Fibroblast of pulmonary artery (primary cell): ENCODE data around the gene EFNA2.

Experiments
- DNase-seq: peaks from one replicate; pipeline ENCODE4 v3.0.0-alpha.2; 2010; ENCODE audit warnings: low read depth
- H3K4me3 ChIP-seq: replicated peaks from 2 replicates; pipeline ENCODE4 v1.5.1; 2011; ENCODE audit warnings: low read depth, mild to moderate bottlenecking, control low read depth, low read length, moderate library complexity
- CTCF ChIP-seq: IDR thresholded peaks from 2 replicates; pipeline ENCODE4 v1.5.1; 2011; ENCODE audit warnings: mild to moderate bottlenecking, control low read depth, low read length, inconsistent platforms; ENCODE audit errors: missing control alignments

EFNA2 gene

GRCh38 chr19:1308718-1309117 is 23.0 kb downstream of the EFNA2 start:
- H3K4me3 ChIP-seq = no peak overlapping the region
- DNase-seq = no peak
- no peak for TF ChIP-seq CTCF

GRCh38 chr19:1309977-1310852 is 24.5 kb downstream of the EFNA2 start:
- no peak for DNase-seq
- H3K4me3 ChIP-seq = no peak overlapping the region
- no peak for TF ChIP-seq CTCF

GRCh38 chr19:1310853-1311180 is 25.1 kb downstream of the EFNA2 start:
- no peak overlapping the region for H3K4me3 ChIP-seq
- DNase-seq = no peak
- no peak for TF ChIP-seq CTCF

- TF ChIP-seq CTCF = no peak
Observed at GRCh38 chr19:1311543-1312091, 25.9 kb downstream of the EFNA2 start.

GRCh38 chr19:1312767-1313694 is 27.4 kb downstream of the EFNA2 start:
- DNase-seq = peak; percentile 25
- TF ChIP-seq CTCF = no peak
- no peak overlapping the region for H3K4me3 ChIP-seq

More at GRCh38 chr19:1311543-1312091, 25.9 kb downstream of the EFNA2 start:
- no peak overlapping the region for H3K4me3 ChIP-seq
- DNase-seq = no peak

- DNase-seq = no peak
- no peak for TF ChIP-seq CTCF
- H3K4me3 ChIP-seq = no peak overlapping the region
Observed at GRCh38 chr19:1313695-1314613, 28.3 kb downstream of the EFNA2 start.
